Activated CD8-positive, alpha-beta memory T cell treated with anti-CD3 and anti-CD28 coated beads, Interleukin-2, amount 50 U/mL, for 24 hours (primary cell): ENCODE results near the gene BARX1.
"Not testable (repeated sequence)": the region's sequence is repeated elsewhere in the genome, so short reads cannot be mapped to it uniquely, and the experiment has no call there.

Source experiments
- DNase-seq: peaks from one replicate; pipeline ENCODE4 v3.0.0-alpha.2; 2020; ENCODE audit errors: extremely low read depth

Gene BARX1

GRCh38 chr9:93955111-93955980, at the start of gene BARX1:
TSS of gene BARX1 (minus strand) at chr9:93955355. CDS start at chr9:93955146, 209 bp downstream.
- no peak for DNase-seq

GRCh38 chr9:94002316-94003140, 47.4 kb upstream of the BARX1 start:
- DNase-seq = no peak

- DNase-seq = no peak
Observed at GRCh38 chr9:93996863-93997262, 41.7 kb upstream of the BARX1 start.

- DNase-seq = no peak
Observed at GRCh38 chr9:93996367-93996766, 41.2 kb upstream of the BARX1 start.

- DNase-seq = no peak
Observed at GRCh38 chr9:93994545-93994944, 39.4 kb upstream of the BARX1 start.

- no peak for DNase-seq
Observed at GRCh38 chr9:93994132-93994531, 39.0 kb upstream of the BARX1 start.

- DNase-seq = no peak
Observed at GRCh38 chr9:93992830-93993229, 37.7 kb upstream of the BARX1 start.

- DNase-seq = no peak
Observed at GRCh38 chr9:93990448-93990847, 35.3 kb upstream of the BARX1 start.

GRCh38 chr9:93988056-93988455, 32.9 kb upstream of the BARX1 start:
- no peak for DNase-seq

GRCh38 chr9:93984860-93985259, 29.7 kb upstream of the BARX1 start:
- DNase-seq = no peak

- no peak for DNase-seq
Observed at GRCh38 chr9:93983875-93984274, 28.7 kb upstream of the BARX1 start.

- DNase-seq = no peak
Observed at GRCh38 chr9:93979721-93980120, 24.6 kb upstream of the BARX1 start.

GRCh38 chr9:93978551-93978950, 23.4 kb upstream of the BARX1 start:
- DNase-seq = no peak

- no peak for DNase-seq
Observed at GRCh38 chr9:93976973-93977372, 21.8 kb upstream of the BARX1 start.

- DNase-seq = no peak
Observed at GRCh38 chr9:93976081-93976480, 20.9 kb upstream of the BARX1 start.

- no peak for DNase-seq
Observed at GRCh38 chr9:93975262-93975661, 20.1 kb upstream of the BARX1 start.

- no peak for DNase-seq
Observed at GRCh38 chr9:93974151-93974550, 19.0 kb upstream of the BARX1 start.

GRCh38 chr9:93972655-93973054, 17.5 kb upstream of the BARX1 start:
- not testable (repeated sequence) for DNase-seq

- DNase-seq = no peak
Observed at GRCh38 chr9:93969328-93969661, 14.1 kb upstream of the BARX1 start.

- no peak for DNase-seq
Observed at GRCh38 chr9:93968451-93969327, 13.5 kb upstream of the BARX1 start.

GRCh38 chr9:93967020-93967803, 12.1 kb upstream of the BARX1 start:
- no peak for DNase-seq
